Medulla oblongata (tissue), 1 donor: Measurements from ENCODE around the gene BAIAP2L1.

ENCODE experiments used
- DNase-seq: peaks from one replicate; pipeline ENCODE4 v3.0.0-alpha.2; 2015; ENCODE audit errors: extremely low spot score

The BAIAP2L1 gene

DNA sequence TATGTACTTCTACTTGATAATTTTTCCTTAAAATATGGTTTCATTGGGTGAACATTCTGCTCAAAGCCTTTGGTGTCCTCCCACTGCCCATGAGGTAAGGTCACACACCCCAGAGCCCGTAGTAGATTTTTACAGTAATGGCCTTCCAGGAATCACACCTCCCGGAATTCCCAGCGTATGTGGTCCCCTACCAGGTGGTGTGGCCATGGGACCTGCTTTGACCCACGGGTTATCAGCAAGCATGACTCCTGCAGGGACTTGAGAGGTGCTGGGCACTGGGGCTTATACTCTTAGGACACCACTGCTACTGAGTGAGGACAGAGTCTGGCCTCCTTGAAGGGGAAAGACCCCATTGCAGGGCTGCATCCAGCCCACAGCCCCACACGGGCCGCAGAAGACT, 42.2 kb downstream of the BAIAP2L1 start:
- DNase-seq: no peak

DNA sequence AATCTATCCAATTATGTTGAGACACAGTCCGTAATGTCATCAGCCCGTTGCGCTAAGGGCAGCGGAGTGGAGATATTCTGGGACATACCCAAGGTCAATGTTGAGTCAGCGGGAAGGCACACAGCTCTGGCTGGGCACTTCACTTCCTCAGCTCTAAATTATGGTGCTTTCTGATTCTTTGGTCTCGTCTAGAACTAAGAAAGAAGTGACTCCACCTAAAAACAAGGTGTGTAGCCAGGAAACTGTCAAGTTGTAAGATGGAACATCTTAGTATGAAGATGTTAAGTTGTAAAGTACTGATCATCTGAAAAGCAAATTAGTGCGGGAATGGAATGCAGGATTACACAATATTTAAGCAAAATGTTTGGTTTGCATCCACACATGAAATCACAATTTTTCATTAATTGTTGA, 43.1 kb downstream of the BAIAP2L1 start:
- no peak for DNase-seq

DNA sequence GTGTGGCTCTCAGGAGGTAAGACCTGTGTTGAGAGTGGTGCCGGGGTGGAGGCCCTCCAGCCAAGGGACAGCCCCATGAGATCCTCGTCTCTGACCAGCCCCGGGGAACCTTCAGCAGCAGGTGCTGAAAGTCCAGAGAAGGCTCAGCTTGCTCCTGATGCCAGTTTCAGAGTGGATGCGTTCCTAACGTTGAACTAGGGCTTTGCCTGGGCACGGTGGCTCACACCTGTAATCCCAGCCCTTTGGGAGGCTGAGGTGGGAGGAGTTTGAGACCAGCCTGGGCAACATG, 45.7 kb downstream of the BAIAP2L1 start:
- DNase-seq: no peak

DNA sequence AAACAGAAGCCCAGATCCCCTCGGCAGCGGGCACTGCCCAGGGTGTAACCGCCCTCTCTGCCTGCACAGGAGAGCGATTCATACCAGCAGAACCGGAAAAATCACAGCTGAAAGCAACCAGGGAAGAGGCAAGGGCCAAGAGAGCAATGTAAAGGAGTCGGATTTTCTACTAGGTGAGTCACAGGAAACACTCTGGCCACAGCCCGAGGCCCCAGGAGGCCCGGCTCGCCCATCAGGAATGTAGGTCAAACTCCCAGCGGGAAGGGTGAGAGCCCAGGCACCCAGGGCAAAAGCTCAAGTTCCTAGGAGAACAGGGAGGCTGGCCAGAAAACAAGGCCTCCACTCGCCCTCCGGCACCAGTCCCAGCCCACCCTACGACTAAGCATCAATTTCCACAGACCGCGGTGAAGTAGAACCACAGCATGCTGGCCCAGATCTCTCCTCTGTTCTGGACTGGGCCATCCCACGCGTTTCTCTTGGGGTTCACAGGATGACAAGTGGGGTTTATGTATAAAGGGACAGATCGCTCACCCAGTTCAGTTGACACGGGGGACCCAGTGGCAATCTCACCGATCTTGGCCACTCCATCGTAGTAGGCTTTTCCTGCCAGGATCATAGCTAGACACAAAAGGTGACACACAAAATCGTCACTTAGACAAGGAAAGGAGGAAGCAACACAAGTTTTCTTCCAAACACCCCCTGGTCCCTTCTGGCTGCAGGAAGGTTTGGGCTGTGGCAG, 46.2 kb downstream of the BAIAP2L1 start:
- DNase-seq: no peak

DNA sequence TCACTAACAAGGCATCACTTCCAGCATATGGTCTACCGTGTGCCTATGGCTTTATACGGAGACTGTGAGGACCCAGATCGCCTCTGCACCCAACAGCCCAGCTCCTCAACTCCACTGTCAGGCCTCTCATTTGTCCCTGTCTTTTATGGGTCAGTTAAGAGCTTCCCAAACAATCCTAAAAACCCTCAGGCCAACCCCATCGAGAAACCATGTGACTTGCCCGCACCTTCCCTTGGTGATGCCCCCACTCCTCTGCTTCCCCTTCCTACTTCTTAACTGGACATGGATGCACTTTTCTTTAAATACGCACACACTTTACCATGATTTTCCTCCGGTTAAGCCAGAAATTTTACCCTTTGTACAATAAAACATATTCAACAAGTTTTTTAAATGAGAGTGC, 46.8 kb downstream of the BAIAP2L1 start:
- no peak for DNase-seq

DNA sequence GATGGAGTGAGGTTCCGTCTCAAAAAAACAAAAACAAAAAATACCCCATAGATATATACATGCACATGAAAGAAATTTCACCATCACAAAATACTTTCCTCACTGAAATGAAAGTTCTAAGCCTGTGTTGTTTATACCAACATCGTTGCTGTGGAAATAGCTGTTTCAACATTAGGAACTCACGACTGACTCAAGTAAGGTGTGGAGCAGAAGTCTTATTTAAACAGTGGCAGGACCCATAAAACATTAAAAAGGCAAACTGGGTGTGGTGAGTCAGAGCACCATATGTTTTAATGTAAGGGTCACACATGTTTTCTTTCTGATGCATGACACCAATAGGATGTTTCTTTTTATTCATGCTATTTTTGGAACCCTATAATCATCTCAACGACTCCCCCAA, 48.3 kb downstream of the BAIAP2L1 start:
- DNase-seq: no peak

DNA sequence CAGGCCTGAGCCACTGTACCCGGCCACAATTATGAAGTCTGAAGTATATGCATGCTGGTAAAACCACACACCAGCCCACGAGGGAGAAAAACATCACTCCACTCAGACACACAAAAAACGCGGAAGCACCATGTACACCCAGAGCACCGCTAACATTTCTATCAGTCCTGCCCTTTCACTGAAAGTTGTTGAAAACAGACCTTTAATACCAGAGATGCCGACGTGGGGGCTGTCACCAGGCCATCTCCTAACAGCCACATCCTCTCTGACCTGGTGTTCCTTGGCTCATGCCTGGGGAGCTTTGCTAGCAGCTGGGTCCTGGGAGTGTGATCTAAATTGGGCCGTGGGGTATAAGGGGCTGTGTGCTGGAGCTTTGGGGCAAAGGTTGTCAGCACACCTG, 49.8 kb downstream of the BAIAP2L1 start:
- no peak for DNase-seq

DNA sequence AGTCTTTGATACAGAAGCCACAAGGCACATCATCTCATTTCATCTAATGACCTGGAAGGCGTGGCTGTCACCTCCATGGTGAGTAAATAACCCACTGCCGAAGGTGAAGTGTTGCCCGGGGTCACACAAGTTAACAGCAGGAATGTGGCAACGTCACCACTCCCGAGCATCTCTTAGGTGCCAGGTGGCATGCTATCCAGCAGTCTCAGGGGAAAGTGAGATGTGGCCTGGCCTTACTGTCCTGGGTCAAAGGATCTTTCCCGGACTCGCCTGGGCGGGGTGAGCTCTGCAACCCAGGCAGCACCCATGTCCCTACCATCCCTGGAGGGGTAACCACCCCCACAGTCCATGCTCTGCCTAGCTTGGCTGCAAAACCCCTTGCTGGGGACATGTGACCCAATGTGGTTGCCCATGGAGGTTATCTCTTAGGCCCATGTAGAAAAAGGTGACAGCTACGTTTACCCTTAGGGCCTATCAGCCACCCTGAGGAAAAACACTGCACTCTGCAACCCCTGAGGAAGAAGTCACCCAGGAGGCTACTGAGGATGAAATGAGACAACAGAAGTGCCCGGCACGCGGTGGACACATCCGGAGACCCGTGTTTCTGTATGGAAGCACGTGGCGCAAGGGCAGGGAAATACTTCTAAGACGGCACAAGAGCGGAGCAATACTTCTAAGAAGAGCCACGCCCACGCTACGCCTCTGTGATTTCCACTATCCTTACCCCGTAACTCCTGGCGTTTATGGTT, 52.0 kb downstream of the BAIAP2L1 start:
- no peak for DNase-seq

DNA sequence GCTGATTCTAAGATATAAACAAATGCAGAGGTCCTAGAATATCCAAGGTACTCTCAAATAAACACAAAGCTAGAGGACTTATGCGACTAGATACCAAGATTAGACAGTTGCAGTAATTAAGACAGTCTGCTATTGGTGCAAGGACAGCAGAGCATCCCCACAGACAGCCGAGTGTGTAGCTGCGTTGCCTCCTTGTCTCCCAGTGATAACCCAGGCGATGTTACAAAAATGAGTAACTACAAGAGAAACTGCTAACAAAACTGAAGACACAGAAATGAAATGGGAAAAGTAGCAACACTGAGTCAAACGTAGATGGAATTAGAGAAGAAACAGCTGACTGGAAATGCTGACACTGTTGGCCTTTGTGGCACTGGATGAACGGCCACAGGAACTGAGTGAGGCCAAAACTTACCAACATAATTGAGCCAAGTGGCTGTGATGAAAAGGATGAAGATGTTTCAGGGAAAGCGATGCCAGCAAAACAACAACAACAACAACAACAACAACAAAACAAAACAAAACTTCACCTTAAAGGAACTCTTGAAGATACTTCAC, 54.3 kb downstream of the BAIAP2L1 start:
- DNase-seq: no peak

DNA sequence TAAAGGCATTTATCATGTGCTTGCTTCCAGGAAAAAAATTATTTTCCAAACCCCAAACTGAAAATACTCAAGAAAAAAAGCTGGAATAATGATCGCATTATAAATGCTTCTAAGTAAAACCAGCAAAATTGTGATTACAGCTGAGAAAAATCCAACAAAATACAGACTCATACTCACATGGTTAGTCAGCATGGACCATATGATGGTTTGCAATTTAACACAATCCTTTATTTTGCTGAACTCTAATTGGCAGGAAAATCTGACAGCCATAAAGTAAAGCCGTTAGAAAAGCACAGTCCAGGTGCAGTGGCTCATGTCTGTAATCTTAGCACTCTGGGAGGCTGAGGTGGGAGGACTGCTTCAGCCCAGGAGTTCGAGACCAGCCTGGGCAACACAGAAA, 59.8 kb downstream of the BAIAP2L1 start:
- DNase-seq: no peak

DNA sequence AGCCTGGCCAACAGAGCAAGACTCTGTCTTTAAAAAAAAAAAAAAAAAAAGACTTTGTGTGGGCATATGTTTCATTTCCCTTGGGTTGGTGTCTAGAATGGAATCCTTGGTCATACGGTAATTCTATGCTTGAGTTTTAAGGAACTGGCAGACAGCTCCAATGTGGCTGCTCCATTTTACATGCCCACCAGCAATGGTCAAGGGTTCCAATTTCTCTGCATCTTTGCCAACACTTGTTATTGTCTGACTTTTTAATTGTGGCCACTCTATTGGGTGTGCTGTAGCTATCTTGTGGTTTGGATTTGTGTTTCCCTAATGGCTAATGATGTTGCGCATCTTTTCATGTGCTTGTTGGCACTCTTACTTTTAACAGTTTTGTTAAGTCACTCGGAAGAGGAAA, 61.8 kb downstream of the BAIAP2L1 start:
- DNase-seq: no peak

DNA sequence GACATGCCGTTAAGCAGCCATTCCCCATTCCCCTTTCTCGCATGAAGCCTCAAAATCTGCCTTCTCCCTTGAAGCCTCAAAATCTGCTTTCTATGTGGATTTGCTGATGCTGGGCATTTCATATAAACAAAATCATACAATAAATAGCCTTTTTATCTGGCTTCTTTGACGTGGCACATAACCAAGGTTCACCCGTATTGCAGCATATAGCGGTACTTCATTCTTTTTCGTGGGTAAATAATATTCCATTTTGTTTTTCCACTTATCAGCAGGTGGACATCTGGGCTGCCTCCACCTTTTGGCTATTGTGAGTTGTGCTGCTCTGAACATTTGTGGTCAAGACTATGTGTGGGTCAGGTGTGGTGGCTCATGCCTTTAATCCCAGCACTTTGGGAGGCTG, 62.4 kb downstream of the BAIAP2L1 start:
- DNase-seq: no peak

DNA sequence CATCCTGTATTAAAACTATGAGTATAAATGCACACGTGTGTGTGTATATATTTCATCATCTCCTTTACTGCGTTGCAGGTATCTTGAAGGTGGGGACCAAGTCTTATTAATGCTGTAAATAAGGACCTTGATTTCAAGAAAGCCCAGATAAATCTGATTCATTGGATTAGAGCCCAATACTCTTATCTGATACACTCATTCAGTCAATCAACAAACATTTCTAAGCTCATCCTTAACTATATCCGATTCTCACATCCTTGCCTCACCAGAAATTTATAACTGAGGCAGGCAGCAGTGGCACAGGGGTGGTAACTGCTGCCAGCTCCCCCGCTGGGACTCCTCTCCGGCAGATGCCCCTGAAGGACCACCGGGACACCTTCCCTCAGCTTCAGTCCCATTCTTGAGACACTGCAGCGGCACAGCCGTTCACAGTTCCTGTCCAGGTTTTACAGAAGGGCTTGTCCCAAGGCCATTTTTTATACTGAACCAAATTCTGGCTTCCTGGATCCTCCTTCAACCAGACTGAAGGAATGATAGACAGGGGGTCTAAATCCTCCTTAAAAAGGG, 65.4 kb downstream of the BAIAP2L1 start:
- no peak for DNase-seq

DNA sequence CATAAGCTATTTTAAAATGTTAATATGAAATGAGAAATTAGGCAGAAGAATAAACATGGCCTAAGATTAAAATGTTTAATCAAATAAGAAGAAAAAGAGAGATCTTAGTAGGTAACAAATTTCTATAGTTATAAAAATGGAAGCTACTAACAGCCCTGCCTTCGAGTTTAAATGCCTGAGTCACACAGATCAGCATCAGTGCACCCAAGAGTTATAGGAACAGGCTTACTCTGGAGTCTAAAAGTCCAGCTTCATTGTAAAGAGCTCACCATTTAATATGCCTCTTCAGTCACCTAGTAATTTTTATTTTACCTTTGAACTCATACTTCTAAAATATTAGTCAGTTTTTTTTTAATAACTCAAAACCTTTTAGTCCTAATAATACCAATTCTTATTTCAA, 66.8 kb downstream of the BAIAP2L1 start:
- DNase-seq: no peak

DNA sequence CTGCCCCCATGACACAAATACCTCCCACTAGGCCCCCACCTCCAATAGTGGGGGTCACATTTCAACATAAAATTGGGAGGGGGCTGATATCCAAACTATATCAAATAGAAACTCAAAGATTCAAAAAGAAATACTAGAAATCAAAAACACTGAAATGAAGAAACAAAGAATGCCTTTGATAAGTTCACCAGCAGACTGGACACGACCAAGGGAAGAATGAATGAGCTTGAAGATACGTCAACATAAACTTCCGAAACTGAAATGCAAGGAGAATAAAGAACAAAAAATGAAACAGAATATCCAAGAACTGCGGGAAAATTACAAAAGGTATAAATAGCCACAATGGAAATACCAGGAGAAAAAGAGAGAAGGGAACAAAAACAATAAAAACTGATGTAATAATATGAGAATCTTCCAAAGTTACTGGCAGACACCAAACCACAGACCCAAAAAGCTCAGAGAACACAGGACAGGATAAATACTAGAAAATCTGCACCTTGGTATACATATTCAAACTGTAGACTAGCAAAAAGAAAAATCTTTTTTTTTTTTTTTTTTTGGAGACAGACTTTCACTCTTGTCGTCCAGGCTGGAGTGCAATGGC, 69.9 kb downstream of the BAIAP2L1 start:
- no peak for DNase-seq

DNA sequence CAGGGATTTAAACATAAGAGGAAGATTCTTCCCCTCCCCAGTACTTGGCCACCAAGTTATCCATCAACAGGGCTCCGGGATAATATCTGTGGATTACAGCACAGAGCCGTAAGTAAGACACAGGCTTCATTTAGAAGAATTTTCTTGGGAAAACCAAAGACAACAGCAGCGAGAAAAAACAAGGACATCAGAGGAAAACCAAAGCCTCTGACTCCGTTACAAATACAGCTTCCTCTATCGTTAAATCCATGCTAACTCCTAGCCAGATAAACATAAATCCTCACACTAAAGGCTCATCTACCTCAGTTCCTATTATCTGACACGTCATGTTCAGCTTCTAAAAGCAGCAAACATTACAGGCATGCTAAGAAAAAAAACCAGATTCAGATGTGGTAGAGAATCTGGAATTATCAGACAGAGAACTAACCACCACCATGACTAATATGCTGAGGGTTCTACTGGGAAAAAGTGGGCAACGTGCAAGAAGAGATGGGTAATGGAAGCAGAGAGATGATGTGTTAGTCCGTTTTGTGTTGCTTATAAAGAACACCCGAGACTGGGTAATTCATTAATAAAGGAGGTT, 71.0 kb downstream of the BAIAP2L1 start:
- no peak for DNase-seq

DNA sequence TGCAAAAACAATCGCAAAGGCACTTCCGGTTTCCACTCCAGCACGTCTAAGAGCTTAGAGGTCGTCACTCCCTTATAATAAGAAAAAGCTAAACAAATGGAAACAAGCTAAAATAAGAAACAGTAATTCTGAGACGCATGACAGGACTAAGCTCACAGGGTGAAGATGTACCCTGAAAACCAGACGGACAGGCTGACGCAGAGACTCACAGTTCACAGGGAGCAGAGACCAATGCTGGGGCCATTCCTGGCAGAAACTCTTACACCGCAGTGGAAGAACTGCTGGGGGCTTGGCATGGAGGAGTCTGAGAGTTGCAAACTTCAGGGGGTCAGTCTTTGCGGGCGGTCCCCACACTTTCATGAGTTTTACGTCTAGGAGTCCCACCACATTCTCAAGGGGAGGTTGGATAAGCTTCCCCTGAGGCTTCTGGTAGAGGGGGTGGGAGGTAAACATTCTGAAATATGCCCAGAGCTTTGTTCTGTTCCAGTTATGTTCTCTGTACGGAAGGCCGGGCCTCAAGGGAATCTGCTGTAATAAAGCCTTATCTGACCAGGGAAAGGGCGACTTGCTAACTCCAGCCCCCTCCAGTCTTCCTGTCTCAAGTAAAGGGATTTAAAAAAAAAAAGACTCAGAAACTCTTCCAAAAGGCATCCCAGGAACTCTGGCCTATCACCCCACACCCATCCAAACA, 71.6 kb downstream of the BAIAP2L1 start:
- DNase-seq: no peak

DNA sequence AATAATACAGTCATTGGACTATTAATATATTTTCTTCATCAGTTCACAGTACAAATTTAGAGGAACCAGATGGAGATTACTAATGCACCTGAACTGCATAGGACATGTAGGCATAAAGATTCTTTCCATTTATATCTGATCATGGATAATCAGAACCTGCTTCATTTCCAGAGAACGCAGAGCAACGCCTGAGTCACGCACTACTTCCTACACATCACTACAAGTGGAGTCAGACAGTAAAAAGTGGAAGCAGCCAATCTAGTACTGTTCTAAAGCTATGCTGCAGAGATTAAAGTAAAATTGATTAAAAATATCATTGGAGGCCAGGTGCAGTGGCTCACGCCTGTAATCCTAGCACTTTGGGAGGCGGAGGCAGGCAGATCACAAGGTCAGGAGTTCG, 76.1 kb downstream of the BAIAP2L1 start:
- no peak for DNase-seq

DNA sequence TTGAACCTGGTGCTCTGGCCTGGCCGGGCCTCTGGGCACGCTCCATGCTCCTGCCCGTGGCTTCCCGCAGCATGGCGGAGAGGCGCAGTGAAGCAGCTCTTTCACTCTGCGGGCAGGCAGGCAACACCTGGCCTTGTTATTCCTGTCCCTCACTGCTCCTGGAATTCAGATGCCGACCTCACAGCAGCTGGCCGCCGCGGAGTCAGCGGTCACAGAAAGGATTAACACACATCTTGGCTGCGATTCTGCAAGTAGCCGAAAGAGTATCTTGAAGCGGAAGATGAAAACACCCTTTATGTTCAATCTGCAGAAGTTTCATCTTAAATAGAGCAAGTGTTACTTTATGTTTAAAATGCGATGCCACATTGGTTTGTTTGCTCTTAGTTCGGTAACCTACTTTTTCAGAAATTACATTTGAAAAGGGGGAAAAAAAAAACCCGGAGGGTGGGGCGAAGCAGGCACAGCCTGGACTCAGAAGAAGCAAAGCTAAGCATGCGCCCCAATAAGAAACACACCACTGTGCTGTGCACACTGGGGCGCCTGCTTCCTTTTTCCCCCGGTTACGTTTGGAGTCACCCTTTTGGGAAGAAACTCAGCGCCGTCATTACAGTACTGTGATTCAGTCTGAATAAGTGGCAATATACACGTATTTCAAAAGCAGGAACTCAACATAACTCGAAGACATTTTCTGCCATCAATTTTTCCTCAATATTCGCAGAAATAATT, 77.1 kb downstream of the BAIAP2L1 start:
- no peak for DNase-seq

DNA sequence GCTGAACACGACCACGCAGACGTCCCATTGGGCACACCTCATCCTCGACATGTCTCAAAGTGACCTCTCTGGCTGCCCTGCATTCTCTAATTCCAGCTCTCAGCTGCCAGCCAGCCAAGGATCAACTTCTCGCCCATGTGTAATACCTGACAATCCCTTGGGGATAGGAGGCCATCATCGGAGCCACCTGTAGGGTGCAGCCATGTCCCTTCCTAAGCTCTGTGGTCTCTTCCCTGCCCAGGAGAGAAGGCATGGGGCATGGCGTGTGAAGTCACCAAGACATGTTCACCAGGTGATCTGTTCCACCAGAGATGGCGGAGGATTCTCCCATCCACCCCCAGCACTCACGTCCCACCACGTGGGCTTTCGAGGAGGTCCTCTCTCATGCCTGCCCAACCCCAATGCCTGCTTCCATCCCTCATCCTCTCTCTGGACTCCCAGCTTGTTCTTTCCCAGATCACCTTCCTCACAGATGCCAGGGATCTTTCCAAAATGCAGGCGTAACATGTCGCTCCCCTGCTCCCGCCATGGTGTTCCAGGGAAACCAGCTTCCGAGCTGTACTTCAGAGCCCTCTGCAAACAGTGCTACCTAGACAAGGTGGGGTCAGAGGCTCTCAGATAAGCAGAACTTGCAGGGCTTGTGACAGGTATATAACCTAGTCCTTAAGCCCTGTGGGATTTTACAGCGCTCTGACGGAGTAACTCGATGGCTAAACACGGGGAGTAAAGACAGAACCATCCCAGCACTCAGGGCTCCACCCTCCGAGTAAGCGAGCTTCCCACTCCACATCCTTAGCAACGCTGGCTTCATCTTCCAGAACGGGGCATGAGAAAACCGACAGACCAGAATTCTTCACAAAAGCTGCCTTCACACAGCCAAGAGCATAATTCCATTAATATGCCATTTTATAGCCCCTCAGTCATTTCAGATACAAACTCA, 78.3 kb downstream of the BAIAP2L1 start:
- no peak for DNase-seq
